PC-9 (cell line): ENCODE measurements around the gene HTRA3.

ENCODE experiments used
- CTCF ChIP-seq: fragments of 200-600 bp; sonication (generic); conservative IDR thresholded peaks from 2 replicates; pipeline ENCODE4 v1.6.1; 2017; ENCODE audit warnings: mixed run types, antibody characterized with exemption, mild to moderate bottlenecking, moderate library complexity
- EZH2 ChIP-seq: fragments of 200-600 bp; sonication (generic); IDR thresholded peaks from 2 replicates; pipeline ENCODE4 v1.8.0; 2017; ENCODE audit warnings: antibody characterized with exemption, low read depth

GRCh38 chr4:8334786-8335460 is 65.4 kb downstream of the HTRA3 start:
- no peak for TF ChIP-seq CTCF
- TF ChIP-seq EZH2 = no peak
